Stimulated activated naive CD4-positive, alpha-beta T cell treated with Interleukin-2 at 50 U/mL for 16 hours (primary cell): ENCODE results near the gene SLCO2A1.

ENCODE experiments used
- DNase-seq: peaks from one replicate; lab custom pipeline; 2025; lab: John Stamatoyannopoulos, UW

The SLCO2A1 gene

GRCh38 chr3:134060561-134061385, 31.0 kb upstream of the SLCO2A1 start:
- no peak for DNase-seq

DNA sequence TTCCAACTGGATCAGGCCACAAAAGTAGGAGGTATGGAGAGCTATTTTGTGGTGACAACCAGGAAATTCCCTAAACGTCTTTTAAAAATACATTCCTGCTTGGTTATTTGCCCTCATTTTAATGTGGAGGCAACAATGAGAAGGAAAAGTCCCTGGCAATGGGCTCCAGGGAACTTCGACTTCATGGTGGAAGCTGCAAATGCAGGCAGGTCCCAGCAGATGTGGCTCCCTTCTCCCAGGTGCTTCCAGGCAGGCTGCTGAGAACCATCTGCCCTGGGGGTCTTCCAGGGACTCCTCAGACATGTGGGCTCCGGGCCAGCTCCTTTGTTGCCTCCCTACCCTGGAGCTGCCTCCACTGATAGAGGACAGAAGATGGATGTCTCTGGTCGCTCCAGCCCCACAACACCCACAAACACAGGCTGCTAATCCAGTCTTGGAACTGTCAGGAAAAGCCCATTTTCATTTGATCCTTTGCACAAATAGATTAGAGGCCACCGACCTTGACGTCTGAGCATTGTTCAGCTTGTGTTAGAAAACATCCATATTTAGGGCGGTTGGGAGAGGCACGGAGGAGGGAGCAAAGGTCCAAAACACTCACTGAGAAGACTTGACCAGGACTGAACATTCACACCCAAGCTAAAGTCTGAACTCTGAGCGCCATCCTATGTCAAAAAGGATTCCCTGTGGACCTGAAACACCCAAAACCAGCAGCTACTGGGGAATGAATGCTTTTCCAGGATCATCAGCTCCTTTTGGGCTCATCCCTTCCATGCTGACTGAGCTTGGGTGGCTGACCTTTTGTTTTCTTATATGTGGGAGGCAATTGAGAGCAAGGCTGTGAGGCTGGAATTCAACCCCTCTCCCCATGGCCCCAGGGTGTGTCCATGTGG, 30.2 kb upstream of the SLCO2A1 start:
- DNase-seq = no peak

DNA sequence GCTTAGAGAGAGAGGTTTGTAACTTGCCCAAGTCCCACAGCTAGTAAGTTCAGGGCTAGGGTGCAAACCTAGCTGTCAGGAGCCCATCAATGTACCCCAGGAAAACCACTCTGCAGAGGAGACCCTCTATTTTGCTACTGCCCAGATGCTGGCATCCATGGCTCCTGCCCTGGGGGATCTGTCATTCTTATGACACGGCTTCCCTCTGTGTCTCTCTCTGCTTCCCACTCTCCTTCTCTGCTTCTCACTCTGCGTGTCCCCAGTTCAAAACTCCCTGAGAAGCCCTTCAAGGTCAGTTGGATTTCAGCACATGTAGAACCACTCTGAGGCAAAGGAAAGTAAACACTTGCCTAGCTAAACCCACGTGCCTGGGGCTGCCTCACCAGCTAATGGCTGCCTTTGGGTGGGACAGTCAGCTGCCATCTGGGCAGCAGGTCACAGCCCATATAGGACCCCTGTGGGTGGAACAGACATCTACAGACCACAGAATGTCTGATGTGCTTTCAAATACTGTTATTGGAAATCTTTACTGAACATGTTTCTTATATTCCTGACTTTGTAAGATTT, 29.4 kb upstream of the SLCO2A1 start:
- no peak for DNase-seq

DNA sequence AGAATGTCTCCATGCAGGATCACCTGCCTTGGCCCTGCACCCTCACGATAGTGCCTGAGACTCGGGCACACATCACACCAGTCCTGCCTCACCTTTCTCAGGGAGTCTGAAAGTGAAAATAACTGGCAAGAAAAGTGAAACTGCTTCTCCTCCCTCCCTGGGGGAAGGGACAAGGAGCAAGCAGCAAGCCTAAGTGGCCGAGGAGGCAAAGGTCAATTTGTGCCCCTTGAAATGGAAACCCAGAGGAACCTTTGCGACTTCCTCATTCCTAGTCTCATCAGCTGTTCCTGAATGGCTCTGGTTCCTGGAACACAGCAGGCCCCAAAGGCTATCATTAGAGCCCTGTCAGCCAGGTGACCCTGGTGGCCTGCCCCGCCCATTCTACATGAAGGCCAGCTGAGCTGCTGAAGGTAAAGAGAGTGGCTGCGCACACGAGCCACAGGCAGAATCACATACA, 28.0 kb upstream of the SLCO2A1 start:
- DNase-seq = no peak

- no peak for DNase-seq
Observed at GRCh38 chr3:134057006-134057653, 27.4 kb upstream of the SLCO2A1 start.

- no peak for DNase-seq
Observed at GRCh38 chr3:134056464-134056891, 26.8 kb upstream of the SLCO2A1 start.

DNA sequence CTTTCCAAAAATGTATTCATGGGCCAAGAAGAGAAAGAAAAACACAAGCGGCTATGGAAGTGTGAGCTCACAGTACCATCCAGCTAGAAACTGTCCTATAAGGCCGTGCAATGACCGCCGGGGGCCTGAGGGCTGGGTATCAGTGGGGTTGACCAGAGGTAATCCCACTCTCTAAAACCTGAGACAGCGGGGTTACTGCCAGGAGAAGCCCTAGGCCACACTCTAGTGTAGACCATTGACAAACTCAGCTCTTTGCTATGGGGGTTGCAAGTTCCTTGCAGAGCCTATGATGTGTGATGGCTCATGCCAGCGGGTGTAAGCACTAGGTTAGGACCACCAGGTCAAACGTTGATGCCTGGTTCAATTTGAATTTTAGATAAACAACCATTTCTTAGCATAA, 25.9 kb upstream of the SLCO2A1 start:
- DNase-seq = no peak

GRCh38 chr3:134054881-134055280, 25.2 kb upstream of the SLCO2A1 start:
- no peak for DNase-seq

DNA sequence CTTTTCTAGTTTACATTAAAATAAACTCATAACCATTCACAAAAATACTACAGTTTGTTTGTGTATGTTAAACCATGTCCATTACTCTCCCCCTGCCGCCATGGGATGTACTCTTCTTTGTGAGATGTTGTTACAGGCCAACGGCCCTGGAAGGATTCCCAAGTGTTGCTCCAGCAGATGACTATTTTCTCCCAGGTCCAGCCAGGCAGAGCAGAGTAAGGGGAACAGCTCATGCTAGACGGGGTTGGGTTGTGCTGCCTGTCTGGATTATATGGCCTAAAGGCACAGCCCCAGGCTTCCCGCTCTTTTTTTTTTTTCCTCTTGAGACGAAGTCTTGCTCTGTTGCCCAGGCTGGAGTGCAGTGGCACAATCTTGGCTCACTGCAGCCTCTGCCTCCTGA, 24.5 kb upstream of the SLCO2A1 start:
- DNase-seq = no peak

DNA sequence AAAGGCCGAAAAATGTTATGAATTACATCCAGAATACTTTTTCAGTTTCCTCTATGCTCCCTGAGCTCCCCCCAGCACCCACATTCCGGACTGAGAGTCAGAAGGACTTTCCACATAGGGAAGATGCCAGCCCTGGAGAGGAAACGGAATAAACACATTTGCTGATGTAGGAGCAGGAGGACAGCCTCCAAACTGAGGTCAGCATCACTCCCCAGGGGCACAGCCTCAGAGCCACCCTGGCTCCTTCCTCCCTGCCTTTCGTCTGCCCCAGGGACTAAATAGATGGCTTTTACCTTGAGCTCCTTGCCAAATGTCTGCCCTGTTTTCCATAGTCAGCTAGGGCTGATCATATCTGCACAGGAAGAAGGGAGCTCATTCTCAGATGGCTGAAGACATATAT, 22.6 kb upstream of the SLCO2A1 start:
- DNase-seq = no peak

- DNase-seq = no peak
Observed at GRCh38 chr3:134049676-134050075, 20.0 kb upstream of the SLCO2A1 start.

GRCh38 chr3:134048278-134048996, 18.7 kb upstream of the SLCO2A1 start:
- no peak for DNase-seq

- no peak for DNase-seq
Observed at GRCh38 chr3:134044459-134044858, 14.7 kb upstream of the SLCO2A1 start.

GRCh38 chr3:134040066-134040465, 10.3 kb upstream of the SLCO2A1 start:
- no peak for DNase-seq

- no peak for DNase-seq
Observed at GRCh38 chr3:134039161-134039862, 9.6 kb upstream of the SLCO2A1 start.

- no peak for DNase-seq
Observed at GRCh38 chr3:134038716-134039115, 9.0 kb upstream of the SLCO2A1 start.

GRCh38 chr3:134038071-134038491, 8.4 kb upstream of the SLCO2A1 start:
- DNase-seq = no peak

GRCh38 chr3:134037168-134037567, 7.4 kb upstream of the SLCO2A1 start:
- DNase-seq = no peak

DNA sequence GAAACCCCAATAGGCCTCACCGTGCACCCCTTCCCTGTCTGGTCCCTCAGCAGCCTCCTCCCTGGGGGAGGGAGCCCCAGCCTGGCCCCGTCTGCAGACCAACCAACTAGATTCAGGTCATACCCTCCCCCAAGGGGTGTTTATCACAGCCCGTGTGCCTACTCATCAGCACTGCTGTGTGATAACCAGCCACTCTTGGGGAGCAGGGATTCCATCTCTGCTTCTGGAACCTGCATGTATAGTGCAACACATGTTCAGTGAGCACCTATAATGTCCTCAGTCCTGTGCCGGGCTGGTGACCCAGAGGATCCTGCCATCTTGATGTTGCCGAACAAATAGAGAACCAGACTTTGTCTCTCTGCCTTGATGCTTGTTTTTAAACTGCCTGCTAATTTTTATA, 6.6 kb upstream of the SLCO2A1 start:
- no peak for DNase-seq

DNA sequence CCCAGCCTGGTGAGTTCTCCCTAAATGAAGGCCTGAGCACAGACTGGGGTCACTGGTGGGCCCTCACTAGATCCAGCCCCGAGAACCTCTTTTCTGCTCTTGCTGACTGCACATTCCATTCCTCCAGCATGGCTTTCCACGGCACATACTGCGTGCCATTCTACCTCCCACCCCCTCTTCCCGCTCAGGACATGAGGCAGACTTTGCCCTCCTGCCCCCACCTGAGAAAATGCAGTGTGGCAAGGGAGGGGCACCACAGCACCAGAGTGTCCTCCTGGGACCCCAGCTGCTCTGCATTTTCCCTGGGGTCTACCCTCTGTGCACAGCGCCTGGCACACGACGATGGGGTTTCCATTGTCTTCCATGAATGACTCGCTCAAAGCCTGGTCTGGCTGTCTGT, 6.1 kb upstream of the SLCO2A1 start:
- no peak for DNase-seq
